ENCODE measurements around the gene C1orf53. TPM values are rescaled to one million over a fixed set of nuclear protein-coding genes. Genes with fewer than 3 reads are reported as not detected.

C1orf53 gene
- total RNA-seq, 1 experiment from 2014 or later = 15.1 TPM

DNA sequence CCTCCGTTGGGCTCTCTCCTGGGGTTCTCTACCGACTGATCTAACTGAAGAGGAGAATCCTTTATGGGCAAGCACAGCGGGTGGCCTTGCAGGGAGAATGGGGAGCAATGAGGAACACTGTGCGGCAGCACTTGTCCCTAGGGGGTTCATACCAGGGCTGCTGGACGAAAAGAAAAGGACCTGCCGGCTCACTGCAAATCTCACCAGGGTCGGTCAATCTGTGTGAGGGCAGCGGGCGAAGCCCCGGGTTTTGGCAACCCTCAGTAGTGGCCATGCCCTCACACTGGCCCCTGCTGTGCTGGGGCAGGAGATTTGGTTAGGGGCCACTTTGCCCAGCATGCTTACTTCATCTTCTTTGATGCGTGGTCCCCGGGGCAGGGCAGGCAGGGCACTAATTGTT lies 20.6 kb downstream of the C1orf53 start:
- BruUV-seq (replicated peaks) = no TSS peak
- intact Hi-C loops (cut with micrococcal nuclease) = loop anchor here (5.0 kb wide), 3 partner anchors 234 to 764 kb away; partner anchors contain the start of gene NEK7

DNA sequence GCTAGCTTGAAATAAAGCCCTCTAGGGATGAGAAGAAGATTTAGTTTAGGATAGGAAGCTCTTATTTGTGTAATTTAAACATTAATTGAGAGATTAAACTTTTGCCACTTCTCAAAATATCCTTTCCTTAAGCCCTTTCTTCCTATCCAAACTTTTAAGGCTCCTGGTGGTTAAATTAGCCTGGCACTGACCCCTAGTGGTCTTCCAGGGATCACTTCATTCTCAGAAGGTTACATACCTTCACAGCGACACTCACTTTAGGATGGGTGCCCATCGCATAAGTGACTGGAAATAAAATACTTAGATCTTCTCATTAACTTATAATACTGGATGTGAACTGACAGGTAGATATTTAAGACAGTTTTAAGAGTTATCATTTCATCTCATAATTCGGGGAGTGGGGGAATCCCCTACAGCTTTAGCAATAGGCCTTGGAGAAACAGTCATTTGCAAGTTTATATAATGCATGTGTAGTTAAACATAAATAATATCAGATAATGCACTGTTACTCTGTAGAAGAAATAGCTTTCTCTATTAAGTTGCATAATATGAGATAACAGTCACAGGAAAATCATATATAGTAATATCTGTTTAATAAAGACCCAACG lies 22.2 kb downstream of the C1orf53 start:
- POLR2A ChIA-PET = interaction anchor here (0.6 to 2.0 kb wide), 6 partner anchors 9 to 312 kb away, joined by 3 to 6 read pairs (median 3); partner anchors contain the start of gene C1orf53
- DNase-seq (ENCODE audit: unreplicated experiment) = peak; percentile 84
- TF ChIP-seq, protein P1, sequence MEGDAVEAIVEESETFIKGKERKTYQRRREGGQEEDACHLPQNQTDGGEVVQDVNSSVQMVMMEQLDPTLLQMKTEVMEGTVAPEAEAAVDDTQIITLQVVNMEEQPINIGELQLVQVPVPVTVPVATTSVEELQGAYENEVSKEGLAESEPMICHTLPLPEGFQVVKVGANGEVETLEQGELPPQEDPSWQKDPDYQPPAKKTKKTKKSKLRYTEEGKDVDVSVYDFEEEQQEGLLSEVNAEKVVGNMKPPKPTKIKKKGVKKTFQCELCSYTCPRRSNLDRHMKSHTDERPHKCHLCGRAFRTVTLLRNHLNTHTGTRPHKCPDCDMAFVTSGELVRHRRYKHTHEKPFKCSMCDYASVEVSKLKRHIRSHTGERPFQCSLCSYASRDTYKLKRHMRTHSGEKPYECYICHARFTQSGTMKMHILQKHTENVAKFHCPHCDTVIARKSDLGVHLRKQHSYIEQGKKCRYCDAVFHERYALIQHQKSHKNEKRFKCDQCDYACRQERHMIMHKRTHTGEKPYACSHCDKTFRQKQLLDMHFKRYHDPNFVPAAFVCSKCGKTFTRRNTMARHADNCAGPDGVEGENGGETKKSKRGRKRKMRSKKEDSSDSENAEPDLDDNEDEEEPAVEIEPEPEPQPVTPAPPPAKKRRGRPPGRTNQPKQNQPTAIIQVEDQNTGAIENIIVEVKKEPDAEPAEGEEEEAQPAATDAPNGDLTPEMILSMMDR (IDR thresholded peaks at IDR 0.05; ENCODE audit: unreplicated experiment) = peak; percentile 84
- H3K4me3 Mint-ChIP-seq (ENCODE audit: unreplicated experiment) = no peak overlapping the region
- H3K36me3 Mint-ChIP-seq (ENCODE audit: insufficient read depth, unreplicated experiment) = no peaks in the 10 kb centered on the region
- H3K9me3 Mint-ChIP-seq (ENCODE audit: unreplicated experiment) = no peaks in the 10 kb centered on the region
- H3K4me1 Mint-ChIP-seq (ENCODE audit: insufficient read depth, unreplicated experiment) = peaks cover 5% of the 10 kb centered on the region
- H3K27ac Mint-ChIP-seq (ENCODE audit: low read depth, unreplicated experiment) = no peak overlapping the region
- no TSS peak for BruUV-seq (replicated peaks)
- intact Hi-C loops (cut with micrococcal nuclease) = loop anchor here (1.0 to 5.0 kb wide), 10 partner anchors 56 to 763 kb away; partner anchors contain the start of gene NEK7
- CTCF ChIA-PET = interaction anchor here (0.5 to 5.3 kb wide), 55 partner anchors 9 to 1215 kb away, joined by 3 to 91 read pairs (median 3); partner anchors contain the start of genes C1orf53 and NEK7
- no peaks in the 10 kb centered on the region for H3K27me3 Mint-ChIP-seq (ENCODE audit: insufficient read depth, unreplicated experiment)

More for the DNA sequence above, 20.6 kb downstream of the C1orf53 start:
- ChIA-PET POLR2A (no interaction called here), CTCF (interaction anchor here (0.6 to 5.3 kb wide), 11 partner anchors 10 to 763 kb away, joined by 3 to 91 read pairs (median 4); partner anchors contain the start of gene C1orf53)
- Mint-ChIP-seq H3K4me3 (ENCODE audit: unreplicated experiment) (no peak overlapping the region), H3K36me3 (ENCODE audit: insufficient read depth, unreplicated experiment) (no peaks in the 10 kb centered on the region), H3K9me3 (ENCODE audit: unreplicated experiment) (no peaks in the 10 kb centered on the region), H3K4me1 (ENCODE audit: insufficient read depth, unreplicated experiment) (peaks cover 5% of the 10 kb centered on the region), H3K27ac (ENCODE audit: low read depth, unreplicated experiment) (no peak overlapping the region), H3K27me3 (ENCODE audit: insufficient read depth, unreplicated experiment) (no peaks in the 10 kb centered on the region)
- no peak for DNase-seq (ENCODE audit: unreplicated experiment)
- TF ChIP-seq, protein P1 (IDR thresholded peaks at IDR 0.05; ENCODE audit: unreplicated experiment) = no peak

DNA sequence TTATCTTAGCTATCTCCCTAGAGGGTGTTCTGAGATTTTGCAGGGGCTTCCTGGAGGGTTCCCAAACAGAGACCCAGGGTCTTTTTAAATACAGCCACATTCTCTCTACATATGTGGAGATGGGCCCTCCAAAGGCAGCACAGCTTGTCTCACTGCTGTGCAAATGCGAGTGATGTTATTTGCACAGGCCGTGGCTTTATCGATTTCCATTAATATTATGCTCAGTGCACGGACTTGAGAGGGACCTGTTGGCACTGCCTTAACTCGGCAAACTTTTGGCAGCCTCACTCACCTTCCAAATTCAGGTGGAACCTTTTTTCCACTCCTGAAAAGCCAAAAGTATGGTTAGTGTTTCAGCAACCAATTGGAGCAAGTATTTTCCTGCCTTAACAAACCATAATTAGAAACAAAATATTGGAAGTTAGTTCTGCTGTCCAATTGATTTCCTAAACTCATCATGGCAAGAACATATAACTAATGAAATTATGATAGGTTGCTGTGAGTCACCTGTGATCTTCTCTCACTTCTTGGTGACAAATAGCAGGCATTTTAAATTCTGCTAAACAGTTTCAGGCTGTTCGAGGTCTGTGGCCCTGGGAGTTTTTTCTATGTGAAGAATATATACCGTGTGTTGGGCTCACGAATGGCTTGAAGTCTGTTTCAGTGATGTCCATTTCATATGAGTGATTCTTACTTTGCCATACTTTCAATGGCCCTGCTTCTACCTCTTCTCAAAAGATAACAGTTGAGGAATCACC lies 25.7 kb downstream of the C1orf53 start:
- H3K27me3 Mint-ChIP-seq (ENCODE audit: insufficient read depth, unreplicated experiment) = no peaks in the 10 kb centered on the region
- no peak overlapping the region for H3K4me3 Mint-ChIP-seq (ENCODE audit: unreplicated experiment)
- CTCF ChIA-PET = interaction anchor here (1.1 to 5.3 kb wide), 5 partner anchors 15 to 402 kb away, joined by 3 to 91 read pairs (median 5); no protein-coding TSS in a partner anchor
- POLR2A ChIA-PET = no interaction called here
- H3K27ac Mint-ChIP-seq (ENCODE audit: low read depth, unreplicated experiment) = no peak overlapping the region
- TF ChIP-seq, protein P1 (IDR thresholded peaks at IDR 0.05; ENCODE audit: unreplicated experiment) = no peak
- BruUV-seq (replicated peaks) = no TSS peak
- H3K9me3 Mint-ChIP-seq (ENCODE audit: unreplicated experiment) = no peaks in the 10 kb centered on the region
- intact Hi-C loops (cut with micrococcal nuclease) = no loop called here
- no peaks in the 10 kb centered on the region for H3K36me3 Mint-ChIP-seq (ENCODE audit: insufficient read depth, unreplicated experiment)
- no peak for DNase-seq (ENCODE audit: unreplicated experiment)
- H3K4me1 Mint-ChIP-seq (ENCODE audit: insufficient read depth, unreplicated experiment) = peaks cover 5% of the 10 kb centered on the region

DNA sequence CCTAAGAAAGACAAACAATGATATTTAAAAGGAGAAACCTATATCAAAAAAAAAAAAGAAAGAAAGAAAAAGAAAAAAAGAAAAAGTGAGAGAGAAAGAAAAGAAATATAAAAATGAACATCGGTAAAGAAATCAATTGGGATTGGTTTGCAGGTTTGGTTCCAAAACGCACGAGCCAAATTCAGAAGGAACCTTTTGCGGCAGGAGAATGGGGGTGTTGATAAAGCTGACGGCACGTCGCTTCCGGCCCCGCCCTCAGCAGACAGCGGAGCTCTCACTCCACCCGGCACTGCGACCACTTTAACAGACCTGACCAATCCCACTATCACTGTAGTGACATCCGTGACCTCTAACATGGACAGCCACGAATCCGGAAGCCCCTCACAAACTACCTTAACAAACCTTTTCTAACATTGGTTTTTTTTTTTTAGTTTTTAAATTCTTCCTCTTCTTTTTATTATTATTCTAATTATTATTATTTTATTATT lies 26.5 kb downstream of the C1orf53 start:
- Mint-ChIP-seq H3K9me3 (ENCODE audit: unreplicated experiment) (no peaks in the 10 kb centered on the region), H3K4me3 (ENCODE audit: unreplicated experiment) (no peak overlapping the region), H3K27ac (ENCODE audit: low read depth, unreplicated experiment) (no peak overlapping the region), H3K4me1 (ENCODE audit: insufficient read depth, unreplicated experiment) (peaks cover 5% of the 10 kb centered on the region), H3K36me3 (ENCODE audit: insufficient read depth, unreplicated experiment) (no peaks in the 10 kb centered on the region), H3K27me3 (ENCODE audit: insufficient read depth, unreplicated experiment) (no peaks in the 10 kb centered on the region)
- CTCF ChIA-PET = no interaction called here
- TF ChIP-seq, protein P1 (IDR thresholded peaks at IDR 0.05; ENCODE audit: unreplicated experiment) = no peak
- intact Hi-C loops (cut with micrococcal nuclease) = no loop called here
- no TSS peak for BruUV-seq (replicated peaks)
- POLR2A ChIA-PET = no interaction called here
- DNase-seq (ENCODE audit: unreplicated experiment) = no peak
